ENCODE results near the gene ASCC2.
A peak's percentile ranks its signal among the peaks of the same experiment; 100 is the strongest.
"Not testable (repeated sequence)": the region's sequence is repeated elsewhere in the genome, so short reads cannot be mapped to it uniquely, and the experiment has no call there.

ASCC2 gene

GRCh38 chr22:29837741-29838598 is at the start of gene ASCC2:
ASCC2 (minus strand) TSS chr22:29838274; CDS start chr22:29832325, 5,949 bp downstream.
- DNase-seq = peak; percentile 74 to 97

GRCh38 chr22:29887358-29887757 is 49.3 kb upstream of the ASCC2 start:
- no peak for DNase-seq

GRCh38 chr22:29886596-29886995 is 48.5 kb upstream of the ASCC2 start:
- DNase-seq = no peak

- no peak for DNase-seq
Observed at GRCh38 chr22:29885610-29886009, 47.5 kb upstream of the ASCC2 start.

- DNase-seq = no peak
Observed at GRCh38 chr22:29883775-29884097, 45.7 kb upstream of the ASCC2 start.

GRCh38 chr22:29883045-29883774 is 45.1 kb upstream of the ASCC2 start, which contains the start of gene MTMR3:
MTMR3 (plus strand) TSS chr22:29883174; CDS start chr22:29971060, 87,886 bp downstream.
- peak; percentile 66 for DNase-seq

GRCh38 chr22:29882716-29883044 is 44.6 kb upstream of the ASCC2 start:
- DNase-seq = no peak

GRCh38 chr22:29879753-29880152 is 41.7 kb upstream of the ASCC2 start:
- DNase-seq = no peak

- no peak for DNase-seq
Observed at GRCh38 chr22:29877620-29878019, 39.5 kb upstream of the ASCC2 start.

GRCh38 chr22:29873943-29874342 is 35.9 kb upstream of the ASCC2 start:
- DNase-seq = no peak

- no peak for DNase-seq
Observed at GRCh38 chr22:29872989-29873388, 34.9 kb upstream of the ASCC2 start.

GRCh38 chr22:29872144-29872893 is 34.2 kb upstream of the ASCC2 start:
- DNase-seq = peak; percentile 21 to 45

- peak; percentile 59 to 64 for DNase-seq
Observed at GRCh38 chr22:29871684-29872083, 33.6 kb upstream of the ASCC2 start.

- DNase-seq = no peak
Observed at GRCh38 chr22:29870574-29870973, 32.5 kb upstream of the ASCC2 start.

- no peak for DNase-seq
Observed at GRCh38 chr22:29867851-29868250, 29.8 kb upstream of the ASCC2 start.

- no peak for DNase-seq
Observed at GRCh38 chr22:29867260-29867659, 29.2 kb upstream of the ASCC2 start.

GRCh38 chr22:29865572-29865971 is 27.5 kb upstream of the ASCC2 start:
- DNase-seq = not testable (repeated sequence)

GRCh38 chr22:29861672-29862297 is 23.7 kb upstream of the ASCC2 start:
- DNase-seq = no peak

- DNase-seq = no peak
Observed at GRCh38 chr22:29860006-29860766, 22.1 kb upstream of the ASCC2 start.

- not testable (repeated sequence) for DNase-seq
Observed at GRCh38 chr22:29859030-29859429, 21.0 kb upstream of the ASCC2 start.

- no peak for DNase-seq
Observed at GRCh38 chr22:29856496-29856895, 18.4 kb upstream of the ASCC2 start.

- DNase-seq = peak in 1 of 2 experiments; percentile 59
Observed at GRCh38 chr22:29855611-29856181, 17.6 kb upstream of the ASCC2 start.
